IPS-15b (cell line): ENCODE results near the gene PDXK.

Experiments used
- H3K27me3 ChIP-seq: one replicate; pipeline ENCODE4 v1.6.1; 2013; ENCODE audit warnings: low read length; ENCODE audit not compliant: control insufficient read depth, insufficient read depth
- H3K36me3 ChIP-seq: one replicate; pipeline ENCODE4 v1.6.1; 2013; ENCODE audit warnings: low read length; ENCODE audit not compliant: control insufficient read depth, insufficient read depth
- H3K4me1 ChIP-seq: one replicate; pipeline ENCODE4 v1.6.1; 2013; ENCODE audit warnings: mild to moderate bottlenecking, low read length; ENCODE audit not compliant: control insufficient read depth, insufficient read depth
- H3K4me3 ChIP-seq: one replicate; pipeline ENCODE4 v1.5.1; 2013; ENCODE audit warnings: low read depth, low read length
- H3K9ac ChIP-seq: one replicate; pipeline ENCODE4 v1.6.1; 2013; ENCODE audit warnings: low read depth, mild to moderate bottlenecking, low read length
- H3K9me3 ChIP-seq: one replicate; pipeline ENCODE4 v1.6.1; 2013; ENCODE audit warnings: mild to moderate bottlenecking, low read length; ENCODE audit not compliant: control insufficient read depth, insufficient read depth

Gene PDXK

GRCh38 chr21:43764576-43765495 is 45.9 kb downstream of the PDXK start:
- Histone ChIP-seq H3K9me3 (no peaks in the 10 kb centered on the region), H3K36me3 (peaks cover 3% of the 10 kb centered on the region), H3K9ac (no peak overlapping the region), H3K4me3 (no peak overlapping the region), H3K4me1 (no peaks in the 10 kb centered on the region), H3K27me3 (no peaks in the 10 kb centered on the region)

GRCh38 chr21:43766734-43767497 is 48.0 kb downstream of the PDXK start:
- no peaks in the 10 kb centered on the region for H3K9me3 ChIP-seq
- no peaks in the 10 kb centered on the region for H3K4me1 ChIP-seq
- no peaks in the 10 kb centered on the region for H3K27me3 ChIP-seq
- H3K9ac ChIP-seq: no peak overlapping the region
- H3K4me3 ChIP-seq: no peak overlapping the region
- H3K36me3 ChIP-seq: no peaks in the 10 kb centered on the region

GRCh38 chr21:43767498-43767983 is 48.6 kb downstream of the PDXK start:
- Histone ChIP-seq H3K9ac (no peak overlapping the region), H3K27me3 (no peaks in the 10 kb centered on the region), H3K36me3 (no peaks in the 10 kb centered on the region), H3K4me3 (no peak overlapping the region), H3K4me1 (no peaks in the 10 kb centered on the region), H3K9me3 (no peaks in the 10 kb centered on the region)

GRCh38 chr21:43767984-43768867 is 49.3 kb downstream of the PDXK start:
- no peaks in the 10 kb centered on the region for H3K27me3 ChIP-seq
- H3K4me1 ChIP-seq: no peaks in the 10 kb centered on the region
- H3K4me3 ChIP-seq: no peak overlapping the region
- no peaks in the 10 kb centered on the region for H3K9me3 ChIP-seq
- peak overlapping the region; percentile 60 for H3K9ac ChIP-seq
- H3K36me3 ChIP-seq: peaks cover under 1% of the 10 kb centered on the region

- Histone ChIP-seq H3K9me3 (no peaks in the 10 kb centered on the region), H3K9ac (peak overlapping the region; percentile 60), H3K36me3 (peaks cover 6% of the 10 kb centered on the region), H3K27me3 (no peaks in the 10 kb centered on the region), H3K4me3 (no peak overlapping the region), H3K4me1 (no peaks in the 10 kb centered on the region)
Observed at GRCh38 chr21:43768868-43769167, 49.9 kb downstream of the PDXK start.

GRCh38 chr21:43769325-43769958 is 50.5 kb downstream of the PDXK start:
- Histone ChIP-seq H3K9ac (no peak overlapping the region), H3K9me3 (no peaks in the 10 kb centered on the region), H3K4me1 (no peaks in the 10 kb centered on the region), H3K27me3 (no peaks in the 10 kb centered on the region), H3K4me3 (no peak overlapping the region), H3K36me3 (peaks cover 12% of the 10 kb centered on the region)

- H3K9me3 ChIP-seq: no peaks in the 10 kb centered on the region
- no peak overlapping the region for H3K9ac ChIP-seq
- no peaks in the 10 kb centered on the region for H3K27me3 ChIP-seq
- H3K4me3 ChIP-seq: no peak overlapping the region
- H3K36me3 ChIP-seq: peaks cover 13% of the 10 kb centered on the region
- H3K4me1 ChIP-seq: no peaks in the 10 kb centered on the region
Observed at GRCh38 chr21:43770066-43770655, 51.2 kb downstream of the PDXK start.

GRCh38 chr21:43771199-43771675 is 52.3 kb downstream of the PDXK start:
- Histone ChIP-seq H3K27me3 (no peaks in the 10 kb centered on the region), H3K9me3 (no peaks in the 10 kb centered on the region), H3K4me1 (peaks cover 2% of the 10 kb centered on the region), H3K9ac (no peak overlapping the region), H3K4me3 (no peak overlapping the region), H3K36me3 (peaks cover 13% of the 10 kb centered on the region)

GRCh38 chr21:43771698-43772424 is 52.9 kb downstream of the PDXK start:
- H3K27me3 ChIP-seq: no peaks in the 10 kb centered on the region
- H3K4me3 ChIP-seq: no peak overlapping the region
- H3K4me1 ChIP-seq: peaks cover 2% of the 10 kb centered on the region
- peaks cover 13% of the 10 kb centered on the region for H3K36me3 ChIP-seq
- no peak overlapping the region for H3K9ac ChIP-seq
- H3K9me3 ChIP-seq: no peaks in the 10 kb centered on the region

- Histone ChIP-seq H3K9me3 (no peaks in the 10 kb centered on the region), H3K36me3 (peaks cover 13% of the 10 kb centered on the region), H3K4me1 (peaks cover 2% of the 10 kb centered on the region)
Observed at GRCh38 chr21:43772425-43772821, 53.5 kb downstream of the PDXK start.

More at GRCh38 chr21:43772425-43772821, 53.5 kb downstream of the PDXK start:
- Histone ChIP-seq H3K9ac (no peak overlapping the region), H3K4me3 (no peak overlapping the region), H3K27me3 (no peaks in the 10 kb centered on the region)
